Esophagus muscularis mucosa (tissue), 4 donors: ENCODE results near the gene ATP5F1B. TPM values are rescaled to one million over a fixed set of nuclear protein-coding genes. Genes with fewer than 3 reads are reported as not detected.

Experiments used
- DNase-seq: peaks from one replicate; pipeline ENCODE4 v3.0.0-alpha.2; 2017; ENCODE audit errors: extremely low spot score
- H3K27ac ChIP-seq, 4 donors: fragments of 200-600 bp; sonication (generic); replicated peaks in 1 of 4; 1 replicate in 3 of 4; 2 replicates in 1 of 4; pipeline ENCODE4 v1.5.1; 2016 to 2019; ENCODE audit warnings: mild to moderate bottlenecking in 1 of 4
- H3K27me3 ChIP-seq, 4 donors: fragments of 200-600 bp; sonication (generic); one replicate each; pipeline versions ENCODE4 v1.5.1 to v1.6.0; 2016 to 2019
- H3K36me3 ChIP-seq, 4 donors: fragments of 200-600 bp; sonication (generic); one replicate each; pipeline ENCODE4 v1.5.1; 2016 to 2019
- H3K4me1 ChIP-seq, 4 donors: fragments of 200-600 bp; sonication (generic); one replicate each; pipeline ENCODE4 v1.5.1; 2016 to 2019
- H3K4me3 ChIP-seq, 4 donors: fragments of 200-600 bp; sonication (generic); 1 replicate in 2 of 4; 2 replicates in 2 of 4; pipeline ENCODE4 v1.5.1; 2016 to 2019; ENCODE audit warnings: mild to moderate bottlenecking in 4 of 4, moderate library complexity in 1 of 4
- H3K9me3 ChIP-seq, 4 donors: fragments of 200-600 bp; sonication (generic); 1 replicate in 3 of 4; 2 replicates in 1 of 4; pipeline ENCODE4 v1.5.1; 2016 to 2019
- CTCF ChIP-seq, 3 experiments: fragments of 200-600 bp in 2 of 3; fragments of 450-650 bp in 1 of 3; sonication (generic) in 2 of 3; IDR thresholded peaks; one replicate each; pipeline ENCODE4 v1.5.1; 2017 to 2019; ENCODE audit warnings: antibody characterized with exemption in 3 of 3, mild to moderate bottlenecking in 2 of 3, moderate library complexity in 1 of 3
- EP300 ChIP-seq: sonication (generic); formaldehyde crosslinking; IDR thresholded peaks from one replicate; pipeline ENCODE4 v1.6.1; 2017; ENCODE audit warnings: antibody characterized with exemption
- POLR2A ChIP-seq: fragments of 450-650 bp; IDR thresholded peaks from one replicate; pipeline ENCODE4 v1.6.1; 2017; ENCODE audit warnings: antibody characterized with exemption, moderate library complexity, mild to moderate bottlenecking, low read depth
- POLR2AphosphoS5 ChIP-seq, 2 donors: sonication (generic); formaldehyde crosslinking; IDR thresholded peaks; one replicate each; pipeline ENCODE4 v1.6.1; 2017; ENCODE audit warnings: antibody characterized with exemption in 2 of 2
- WGBS: methylation state at CpG from one replicate; pipeline ENCODE4 v1.1.5; 2018; 5-methylcytosine and 5-hydroxymethylcytosine counted together
- intact Hi-C: fragments of 100-400 bp; cut with DNase I; formaldehyde crosslinking; loops from one replicate; pipeline ENCODE4 v1.15.1; 2023
- total RNA-seq, 4 donors: library from RNA; depleted of rRNA; stranded (reverse); fragments of >200 nt; gene quantifications; one replicate each; pipeline versions ENCODE4 v1.1.0 to v1.2.1, GENCODE V29; 2016

The ATP5F1B gene
- total RNA-seq, 4 donors from 2014 or later: 383 to 465 (median 424) TPM

GRCh38 chr12:56596815-56597214 is 49.0 kb downstream of the ATP5F1B start:
- TF ChIP-seq POLR2A: no peak
- no peak for TF ChIP-seq EP300
- no peak for TF ChIP-seq CTCF (IDR thresholded peaks at IDR 0.05)
- Histone ChIP-seq H3K27ac (peak overlapping the region in 3 of 4 donors; percentile 46 to 63 (median 49)), H3K9me3 (no peaks in the 10 kb centered on the region), H3K36me3 (peaks cover 42 to 79% (median 63%) of the 10 kb centered on the region in 4 donors), H3K4me3 (no peak overlapping the region), H3K27me3 (peaks cover 0 to 3% (median 0%) of the 10 kb centered on the region in 4 donors), H3K4me1 (peaks cover 16 to 30% (median 24%) of the 10 kb centered on the region in 4 donors)
- 90% methylated on average over 1 of the region's 3 CpGs for WGBS
- DNase-seq: no peak
- intact Hi-C loops: no loop called here

- peaks cover 16 to 37% (median 33%) of the 10 kb centered on the region in 4 donors for H3K4me1 ChIP-seq
- H3K9me3 ChIP-seq: no peaks in the 10 kb centered on the region
- 35% methylated on average over 8 of the region's 8 CpGs for WGBS
- peaks cover 0 to 2% (median 0%) of the 10 kb centered on the region in 4 donors for H3K27me3 ChIP-seq
- TF ChIP-seq EP300: no peak
- no peak for TF ChIP-seq POLR2A
- TF ChIP-seq POLR2AphosphoS5 (IDR thresholded peaks at IDR 0.05): peak; percentile 44 to 52
- TF ChIP-seq CTCF (IDR thresholded peaks at IDR 0.05): peak; percentile 75 to 86 (median 79)
- peak overlapping the region; percentile 64 to 78 (median 71) for H3K27ac ChIP-seq
- no peak for DNase-seq
- intact Hi-C loops: loop anchor here (5.0 kb wide), 1 partner anchor 82 kb away; no protein-coding TSS in a partner anchor
- H3K36me3 ChIP-seq: peaks cover 14 to 76% (median 56%) of the 10 kb centered on the region in 4 donors
- H3K4me3 ChIP-seq: no peak overlapping the region
Measured at GRCh38 chr12:56593909-56594621, 51.7 kb downstream of the ATP5F1B start.

GRCh38 chr12:56591961-56592360 is 53.8 kb downstream of the ATP5F1B start:
- H3K4me3 ChIP-seq: no peak overlapping the region
- DNase-seq: no peak
- peaks cover 19 to 76% (median 58%) of the 10 kb centered on the region in 4 donors for H3K36me3 ChIP-seq
- peaks cover 14 to 34% (median 29%) of the 10 kb centered on the region in 4 donors for H3K4me1 ChIP-seq
- intact Hi-C loops: loop anchor here (5.0 kb wide), 1 partner anchor 80 kb away; no protein-coding TSS in a partner anchor
- H3K27me3 ChIP-seq: no peaks in the 10 kb centered on the region
- no peaks in the 10 kb centered on the region for H3K9me3 ChIP-seq
- H3K27ac ChIP-seq: peak overlapping the region; percentile 63 to 77 (median 64)
- TF ChIP-seq EP300 (no peak), CTCF (IDR thresholded peaks at IDR 0.05) (no peak), POLR2AphosphoS5 (IDR thresholded peaks at IDR 0.05) (peak in 1 of 2 donors; percentile 15)

- intact Hi-C loops: loop anchor here (5.0 kb wide), 1 partner anchor 79 kb away; no protein-coding TSS in a partner anchor
- TF ChIP-seq CTCF (IDR thresholded peaks at IDR 0.05) (no peak), POLR2A (no peak), EP300 (no peak), POLR2AphosphoS5 (IDR thresholded peaks at IDR 0.05) (no peak)
- no peaks in the 10 kb centered on the region for H3K9me3 ChIP-seq
- H3K27ac ChIP-seq: peak overlapping the region in 3 of 4 donors; percentile 16 to 63 (median 55)
- DNase-seq: no peak
- H3K4me1 ChIP-seq: peaks cover 9 to 30% (median 25%) of the 10 kb centered on the region in 4 donors
- H3K27me3 ChIP-seq: no peaks in the 10 kb centered on the region
- H3K4me3 ChIP-seq: no peak overlapping the region
- H3K36me3 ChIP-seq: peaks cover 22 to 75% (median 57%) of the 10 kb centered on the region in 4 donors
- 75% methylated on average over 5 of the region's 5 CpGs for WGBS
Measured at GRCh38 chr12:56591126-56591525, 54.7 kb downstream of the ATP5F1B start.
